ENCODE data around the gene NR3C1. TPM values are rescaled to one million over a fixed set of nuclear protein-coding genes. Genes with fewer than 3 reads are reported as not detected.

Gene NR3C1
- total RNA-seq, 1 experiment from 2014 or later: 16.0 TPM

- POLR2A ChIA-PET: no interaction called here
- BruUV-seq (replicated peaks): no TSS peak
- intact Hi-C loops (cut with micrococcal nuclease): no loop called here
- Histone ChIP-seq H3K9me3 (ENCODE audit: control insufficient read depth in 1 of 2, insufficient read depth in 1 of 2, low read depth in 1 of 2, low read length in 2 of 2) (no peaks in the 10 kb centered on the region), H3K9me2 (ENCODE audit: insufficient read depth) (no peaks in the 10 kb centered on the region), H3K4me2 (ENCODE audit: low read length) (no peak overlapping the region), H3K4me3 (replicated peaks in 1 of 2; ENCODE audit: low read depth in 1 of 2, low read length in 2 of 2) (no peak overlapping the region), H3K36me3 (ENCODE audit: control insufficient read depth in 1 of 2, insufficient read depth in 2 of 2, low read length in 2 of 2) (no peaks in the 10 kb centered on the region), H3K27ac (ENCODE audit: low read depth, low read length) (no peak overlapping the region), H3K79me2 (ENCODE audit: insufficient read depth, low read length) (no peaks in the 10 kb centered on the region), H3K9ac (ENCODE audit: low read length) (no peak overlapping the region), H3K27me3 (ENCODE audit: insufficient read depth, low read length) (no peaks in the 10 kb centered on the region), H3K4me1 (ENCODE audit: control insufficient read depth in 1 of 2, insufficient read depth in 2 of 2, low read length in 2 of 2) (peaks cover 12 to 31% of the 10 kb centered on the region in 2 experiments), H4K20me1 (ENCODE audit: insufficient read depth) (no peaks in the 10 kb centered on the region), H2AFZ (ENCODE audit: low read depth, low read length, poor library complexity, severe bottlenecking) (no peak overlapping the region)
- RAD21 ChIA-PET (ENCODE audit: low non-redundant PET in 1 of 2, low total read pairs in 2 of 2, uncharacterized antibody in 2 of 2, unreplicated experiment in 2 of 2): interaction anchor here in 1 of 2 experiments (0.6 kb wide), 1 partner anchor 424 kb away, joined by 3 read pairs; no protein-coding TSS in a partner anchor
- CTCF ChIA-PET: no interaction called here
- DNase-seq (ENCODE audit: low read depth, low spot score) (no peak), ATAC-seq (no peak)
- TF ChIP-seq ELF1 (IDR thresholded peaks at IDR 0.05; ENCODE audit: borderline replicate concordance, low read depth) (no peak), SP1 (IDR thresholded peaks at IDR 0.05; ENCODE audit: low read depth) (no peak), EZH2phosphoT487 (IDR thresholded peaks at IDR 0.05; ENCODE audit: borderline replicate concordance) (no peak), EZH2 (IDR thresholded peaks at IDR 0.05) (no peak), CBX3 (IDR thresholded peaks at IDR 0.05; ENCODE audit: low read depth) (no peak), POLR2A (IDR thresholded peaks at IDR 0.05; ENCODE audit: borderline replicate concordance, extremely low read depth, insufficient read depth, insufficient read length) (no peak), ZFX (IDR thresholded peaks at IDR 0.05) (no peak), TCF7L2 (IDR thresholded peaks at IDR 0.05; ENCODE audit: borderline replicate concordance, extremely low read depth, insufficient read depth, insufficient read length) (no peak), JUND (IDR thresholded peaks at IDR 0.05) (no peak), RAD21 (IDR thresholded peaks at IDR 0.05; ENCODE audit: low read depth) (no peak), FOSL1 (IDR thresholded peaks at IDR 0.05; ENCODE audit: low read depth) (no peak), ZBTB33 (IDR thresholded peaks at IDR 0.05; ENCODE audit: extremely low read depth, insufficient replicate concordance, low read length) (no peak), ZNF274 (IDR thresholded peaks at IDR 0.05; ENCODE audit: low read depth, low read length) (no peak), YY1 (IDR thresholded peaks at IDR 0.05; ENCODE audit: extremely low read depth, insufficient replicate concordance, low read depth, low read length) (no peak), CEBPB (IDR thresholded peaks at IDR 0.05; ENCODE audit: low read depth) (no peak)
- TF ChIP-seq, protein P1, sequence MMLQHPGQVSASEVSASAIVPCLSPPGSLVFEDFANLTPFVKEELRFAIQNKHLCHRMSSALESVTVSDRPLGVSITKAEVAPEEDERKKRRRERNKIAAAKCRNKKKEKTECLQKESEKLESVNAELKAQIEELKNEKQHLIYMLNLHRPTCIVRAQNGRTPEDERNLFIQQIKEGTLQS (IDR thresholded peaks at IDR 0.05): no peak
- TF ChIP-seq, protein P2, sequence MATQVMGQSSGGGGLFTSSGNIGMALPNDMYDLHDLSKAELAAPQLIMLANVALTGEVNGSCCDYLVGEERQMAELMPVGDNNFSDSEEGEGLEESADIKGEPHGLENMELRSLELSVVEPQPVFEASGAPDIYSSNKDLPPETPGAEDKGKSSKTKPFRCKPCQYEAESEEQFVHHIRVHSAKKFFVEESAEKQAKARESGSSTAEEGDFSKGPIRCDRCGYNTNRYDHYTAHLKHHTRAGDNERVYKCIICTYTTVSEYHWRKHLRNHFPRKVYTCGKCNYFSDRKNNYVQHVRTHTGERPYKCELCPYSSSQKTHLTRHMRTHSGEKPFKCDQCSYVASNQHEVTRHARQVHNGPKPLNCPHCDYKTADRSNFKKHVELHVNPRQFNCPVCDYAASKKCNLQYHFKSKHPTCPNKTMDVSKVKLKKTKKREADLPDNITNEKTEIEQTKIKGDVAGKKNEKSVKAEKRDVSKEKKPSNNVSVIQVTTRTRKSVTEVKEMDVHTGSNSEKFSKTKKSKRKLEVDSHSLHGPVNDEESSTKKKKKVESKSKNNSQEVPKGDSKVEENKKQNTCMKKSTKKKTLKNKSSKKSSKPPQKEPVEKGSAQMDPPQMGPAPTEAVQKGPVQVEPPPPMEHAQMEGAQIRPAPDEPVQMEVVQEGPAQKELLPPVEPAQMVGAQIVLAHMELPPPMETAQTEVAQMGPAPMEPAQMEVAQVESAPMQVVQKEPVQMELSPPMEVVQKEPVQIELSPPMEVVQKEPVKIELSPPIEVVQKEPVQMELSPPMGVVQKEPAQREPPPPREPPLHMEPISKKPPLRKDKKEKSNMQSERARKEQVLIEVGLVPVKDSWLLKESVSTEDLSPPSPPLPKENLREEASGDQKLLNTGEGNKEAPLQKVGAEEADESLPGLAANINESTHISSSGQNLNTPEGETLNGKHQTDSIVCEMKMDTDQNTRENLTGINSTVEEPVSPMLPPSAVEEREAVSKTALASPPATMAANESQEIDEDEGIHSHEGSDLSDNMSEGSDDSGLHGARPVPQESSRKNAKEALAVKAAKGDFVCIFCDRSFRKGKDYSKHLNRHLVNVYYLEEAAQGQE (IDR thresholded peaks at IDR 0.05; ENCODE audit: low read depth): no peak
- TF ChIP-seq, protein P3, sequence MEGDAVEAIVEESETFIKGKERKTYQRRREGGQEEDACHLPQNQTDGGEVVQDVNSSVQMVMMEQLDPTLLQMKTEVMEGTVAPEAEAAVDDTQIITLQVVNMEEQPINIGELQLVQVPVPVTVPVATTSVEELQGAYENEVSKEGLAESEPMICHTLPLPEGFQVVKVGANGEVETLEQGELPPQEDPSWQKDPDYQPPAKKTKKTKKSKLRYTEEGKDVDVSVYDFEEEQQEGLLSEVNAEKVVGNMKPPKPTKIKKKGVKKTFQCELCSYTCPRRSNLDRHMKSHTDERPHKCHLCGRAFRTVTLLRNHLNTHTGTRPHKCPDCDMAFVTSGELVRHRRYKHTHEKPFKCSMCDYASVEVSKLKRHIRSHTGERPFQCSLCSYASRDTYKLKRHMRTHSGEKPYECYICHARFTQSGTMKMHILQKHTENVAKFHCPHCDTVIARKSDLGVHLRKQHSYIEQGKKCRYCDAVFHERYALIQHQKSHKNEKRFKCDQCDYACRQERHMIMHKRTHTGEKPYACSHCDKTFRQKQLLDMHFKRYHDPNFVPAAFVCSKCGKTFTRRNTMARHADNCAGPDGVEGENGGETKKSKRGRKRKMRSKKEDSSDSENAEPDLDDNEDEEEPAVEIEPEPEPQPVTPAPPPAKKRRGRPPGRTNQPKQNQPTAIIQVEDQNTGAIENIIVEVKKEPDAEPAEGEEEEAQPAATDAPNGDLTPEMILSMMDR (IDR thresholded peaks at IDR 0.05 in 2 of 3, conservative IDR thresholded peaks at IDR 0.05 in 1 of 3; ENCODE audit: borderline replicate concordance in 1 of 3, insufficient read depth in 1 of 3, low read depth in 2 of 3, low read length in 2 of 3): no peak
These were observed 55.7 kb downstream of the NR3C1 start for GRCh38 chr5:143347698-143348344.

Data from HCT116 (cell line).